OCI-LY1 (cell line): Measurements from ENCODE around the gene AKAP8L.
A peak's percentile ranks its signal among the peaks of the same experiment; 100 is the strongest.
"Not testable (repeated sequence)": the region's sequence is repeated elsewhere in the genome, so short reads cannot be mapped to it uniquely, and the experiment has no call there.

Experiments used
- H2AFZ ChIP-seq: fragments of 200-600 bp; sonication (generic), shearing (Covaris generic); 2 replicates; pipeline ENCODE4 v1.6.0; 2014; ENCODE audit warnings: antibody characterized with exemption, mild to moderate bottlenecking, low read length
- H3F3A ChIP-seq: fragments of 200-600 bp; sonication (generic), shearing (Covaris generic); 2 replicates; pipeline ENCODE4 v1.6.0; 2014; ENCODE audit warnings: mild to moderate bottlenecking, antibody characterized with exemption, low read length, moderate library complexity; ENCODE audit not compliant: insufficient read depth
- H3K27ac ChIP-seq: fragments of 200-600 bp; sonication (generic); 2 replicates; pipeline ENCODE4 v1.5.1; 2014; ENCODE audit warnings: low read length, mixed run types, mild to moderate bottlenecking, low read depth; ENCODE audit not compliant: poor library complexity, severe bottlenecking
- H3K27me3 ChIP-seq: fragments of 200-600 bp; sonication (generic); 2 replicates; pipeline ENCODE4 v1.6.0; 2014; ENCODE audit warnings: antibody characterized with exemption, mild to moderate bottlenecking, low read length, moderate library complexity; ENCODE audit not compliant: insufficient read depth
- H3K36me3 ChIP-seq: fragments of 200-600 bp; sonication (generic); 2 replicates; pipeline ENCODE4 v1.6.1; 2014; ENCODE audit warnings: mild to moderate bottlenecking, antibody characterized with exemption, low read length, moderate library complexity, mixed read lengths; ENCODE audit not compliant: insufficient read depth
- H3K4me1 ChIP-seq: fragments of 200-600 bp; sonication (generic); 2 replicates; pipeline ENCODE4 v1.5.1; 2014; ENCODE audit warnings: mild to moderate bottlenecking, low read length, moderate library complexity; ENCODE audit not compliant: insufficient read depth, severe bottlenecking
- H3K4me2 ChIP-seq: fragments of 200-600 bp; sonication (generic), shearing (Covaris generic); 2 replicates; pipeline ENCODE4 v1.6.1; 2014; ENCODE audit warnings: low read length
- H3K4me3 ChIP-seq: fragments of 200-600 bp; sonication (generic); 2 replicates; pipeline ENCODE4 v1.5.1; 2014; ENCODE audit warnings: low read length, low read depth, mild to moderate bottlenecking, mixed read lengths; ENCODE audit not compliant: poor library complexity, severe bottlenecking
- H3K79me2 ChIP-seq: fragments of 200-600 bp; shearing (Covaris generic); 2 replicates; pipeline ENCODE4 v1.6.1; 2016; ENCODE audit warnings: mixed run types, low read length, mixed read lengths; ENCODE audit not compliant: insufficient read depth
- H3K9ac ChIP-seq: fragments of 200-600 bp; sonication (generic), shearing (Covaris generic); 2 replicates; pipeline ENCODE4 v1.6.1; 2014; ENCODE audit warnings: mild to moderate bottlenecking, low read length, mixed read lengths
- H3K9me2 ChIP-seq: fragments of 200-600 bp; sonication (generic), shearing (Covaris generic); 2 replicates; pipeline ENCODE4 v1.6.1; 2014; ENCODE audit warnings: low read depth, mild to moderate bottlenecking, low read length, mixed read lengths
- H3K9me3 ChIP-seq: fragments of 200-600 bp; shearing (Covaris generic); 2 replicates; pipeline ENCODE4 v1.6.1; 2014; ENCODE audit warnings: low read length, mixed read lengths
- H4K20me1 ChIP-seq: fragments of 200-600 bp; sonication (generic), shearing (Covaris generic); 2 replicates; pipeline ENCODE4 v1.6.0; 2016; ENCODE audit warnings: mild to moderate bottlenecking, low read length; ENCODE audit not compliant: insufficient read depth
- EZH2 ChIP-seq: fragments of 200-600 bp; sonication (generic), shearing (Covaris generic); IDR thresholded peaks from 2 replicates; pipeline ENCODE4 v1.8.0; 2017; ENCODE audit warnings: borderline replicate concordance, mixed run types, mild to moderate bottlenecking, antibody characterized with exemption, low read length, moderate library complexity, mixed read lengths
- TF ChIP-seq, protein P1 (sequence below): fragments of 200-600 bp; sonication (generic), shearing (Covaris generic); IDR thresholded peaks from 2 replicates; pipeline ENCODE4 v1.5.1; 2017; ENCODE audit warnings: mild to moderate bottlenecking, antibody characterized with exemption, low read length, moderate library complexity, mixed read lengths

AKAP8L gene

DNA sequence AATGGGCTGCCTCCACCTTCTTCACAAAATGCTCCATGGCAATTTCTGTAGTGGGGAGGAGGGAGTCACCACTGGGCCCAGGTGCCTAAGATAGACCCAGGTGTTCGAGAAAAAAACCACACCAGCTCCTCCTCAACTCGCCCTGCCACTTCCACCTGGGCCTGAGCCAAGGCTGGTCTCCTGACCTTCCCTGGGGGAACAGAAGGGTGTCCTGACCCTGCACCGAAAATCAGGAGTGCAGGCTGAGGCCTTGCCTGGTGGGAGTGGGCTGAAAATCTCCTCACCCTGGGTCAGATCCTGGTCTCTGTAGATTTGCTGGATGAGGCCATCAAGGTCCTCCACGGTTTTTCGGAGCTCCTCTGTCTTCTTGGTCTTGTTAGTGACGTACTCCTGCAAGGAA, 21.6 kb downstream of the AKAP8L start:
- Histone ChIP-seq H3K9me3 (no peaks in the 10 kb centered on the region), H3K79me2 (peaks cover 5% of the 10 kb centered on the region; the same call in 1 of the 2 replicates), H3K9ac (no peak overlapping the region), H3K4me3 (no peak overlapping the region), H3K4me2 (no peak overlapping the region), H3K9me2 (no peaks in the 10 kb centered on the region), H3K36me3 (peaks cover 87% of the 10 kb centered on the region), H3K4me1 (peaks cover 5% of the 10 kb centered on the region), H2AFZ (no peak overlapping the region), H3K27me3 (no peaks in the 10 kb centered on the region), H3K27ac (no peak overlapping the region), H4K20me1 (no peaks in the 10 kb centered on the region), H3F3A (no peaks in the 10 kb centered on the region)
- TF ChIP-seq, protein P1, sequence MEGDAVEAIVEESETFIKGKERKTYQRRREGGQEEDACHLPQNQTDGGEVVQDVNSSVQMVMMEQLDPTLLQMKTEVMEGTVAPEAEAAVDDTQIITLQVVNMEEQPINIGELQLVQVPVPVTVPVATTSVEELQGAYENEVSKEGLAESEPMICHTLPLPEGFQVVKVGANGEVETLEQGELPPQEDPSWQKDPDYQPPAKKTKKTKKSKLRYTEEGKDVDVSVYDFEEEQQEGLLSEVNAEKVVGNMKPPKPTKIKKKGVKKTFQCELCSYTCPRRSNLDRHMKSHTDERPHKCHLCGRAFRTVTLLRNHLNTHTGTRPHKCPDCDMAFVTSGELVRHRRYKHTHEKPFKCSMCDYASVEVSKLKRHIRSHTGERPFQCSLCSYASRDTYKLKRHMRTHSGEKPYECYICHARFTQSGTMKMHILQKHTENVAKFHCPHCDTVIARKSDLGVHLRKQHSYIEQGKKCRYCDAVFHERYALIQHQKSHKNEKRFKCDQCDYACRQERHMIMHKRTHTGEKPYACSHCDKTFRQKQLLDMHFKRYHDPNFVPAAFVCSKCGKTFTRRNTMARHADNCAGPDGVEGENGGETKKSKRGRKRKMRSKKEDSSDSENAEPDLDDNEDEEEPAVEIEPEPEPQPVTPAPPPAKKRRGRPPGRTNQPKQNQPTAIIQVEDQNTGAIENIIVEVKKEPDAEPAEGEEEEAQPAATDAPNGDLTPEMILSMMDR = no peak
- TF ChIP-seq EZH2 = no peak

DNA sequence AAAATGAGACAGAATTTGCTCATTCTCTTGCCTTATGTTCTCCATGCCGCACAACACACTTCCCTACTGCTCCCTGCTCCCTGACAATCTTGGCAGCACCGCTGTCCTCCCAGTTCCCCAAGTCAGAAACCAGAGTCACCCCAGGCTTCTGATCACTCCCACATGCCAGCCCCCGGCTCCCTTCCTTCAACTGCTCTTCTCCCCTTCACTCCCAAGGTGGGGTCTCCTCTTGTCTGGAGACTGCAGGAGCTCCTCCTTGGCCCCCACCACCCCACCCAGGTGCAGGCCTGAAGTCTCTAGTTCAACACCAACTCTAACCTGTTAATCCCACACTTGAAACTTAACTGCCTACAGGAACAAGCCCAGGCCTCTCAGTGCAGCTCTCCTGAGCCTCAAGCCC, 22.4 kb downstream of the AKAP8L start:
- H3K36me3 ChIP-seq = peaks cover 86% of the 10 kb centered on the region
- no peaks in the 10 kb centered on the region for H4K20me1 ChIP-seq
- no peaks in the 10 kb centered on the region for H3K27me3 ChIP-seq
- H3K9ac ChIP-seq = no peak overlapping the region
- peaks cover 5% of the 10 kb centered on the region for H3K4me1 ChIP-seq
- no peaks in the 10 kb centered on the region for H3K9me2 ChIP-seq
- TF ChIP-seq, protein P1 = no peak
- no peak for TF ChIP-seq EZH2
- no peaks in the 10 kb centered on the region for H3K9me3 ChIP-seq
- H3K4me3 ChIP-seq = no peak overlapping the region
- no peak overlapping the region for H3K4me2 ChIP-seq
- H3F3A ChIP-seq = no peaks in the 10 kb centered on the region
- no peak overlapping the region for H3K27ac ChIP-seq
- H2AFZ ChIP-seq = no peak overlapping the region
- peaks cover 5% of the 10 kb centered on the region; the same call in 1 of the 2 replicates for H3K79me2 ChIP-seq

DNA sequence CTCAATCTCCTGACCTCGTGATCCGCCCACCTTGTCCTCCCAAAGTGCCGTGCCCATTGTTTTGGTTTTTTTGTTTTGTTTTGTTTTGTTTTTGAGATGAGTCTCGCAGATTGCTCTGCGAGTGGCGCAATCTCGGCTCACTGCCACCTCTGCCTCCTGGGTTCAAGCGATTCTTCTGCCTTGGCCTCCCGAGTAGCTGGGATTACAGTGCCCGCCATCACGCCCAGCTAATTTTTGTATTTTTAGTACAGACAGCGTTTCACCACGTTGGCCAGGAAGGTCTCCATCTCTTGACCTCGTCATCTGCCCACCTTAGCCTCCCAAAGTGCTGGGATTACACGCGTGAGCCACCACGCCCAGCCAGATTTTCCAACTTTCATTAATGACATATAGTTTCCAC, 23.5 kb downstream of the AKAP8L start:
- peaks cover 11% of the 10 kb centered on the region for H3K79me2 ChIP-seq
- peak overlapping the region; percentile 51 for H3K27ac ChIP-seq
- not testable (repeated sequence) for H3K4me3 ChIP-seq, H3K9me3 ChIP-seq, H4K20me1 ChIP-seq, H3K9me2 ChIP-seq, H3K9ac ChIP-seq, H3K4me1 ChIP-seq, H3K4me2 ChIP-seq, H2AFZ ChIP-seq, H3K27me3 ChIP-seq, H3F3A ChIP-seq
- H3K36me3 ChIP-seq = peaks cover 82% of the 10 kb centered on the region

DNA sequence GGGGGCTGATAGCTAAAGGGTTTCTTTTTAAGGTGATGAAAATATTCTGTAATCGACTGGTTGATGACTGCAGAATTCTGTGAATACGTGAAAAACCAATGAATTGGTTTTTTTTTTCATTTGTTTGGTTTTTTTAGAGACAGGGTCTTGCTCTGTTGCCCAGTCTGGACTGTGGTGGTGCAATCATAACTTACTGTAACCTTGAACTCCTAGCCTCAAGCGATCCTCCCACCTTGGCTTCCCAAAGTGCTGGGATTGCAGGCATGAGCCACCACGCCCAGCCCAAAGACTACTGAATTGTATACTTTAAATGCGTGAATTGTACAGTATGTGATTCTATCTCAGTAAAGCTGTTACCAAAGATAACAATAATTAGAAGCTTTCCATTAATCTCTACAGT, 24.4 kb downstream of the AKAP8L start:
- no peaks in the 10 kb centered on the region for H3K9me3 ChIP-seq
- TF ChIP-seq, protein P1 = no peak
- TF ChIP-seq EZH2 = no peak
- no peaks in the 10 kb centered on the region for H3K27me3 ChIP-seq
- H3K9me2 ChIP-seq = no peaks in the 10 kb centered on the region
- H3K4me3 ChIP-seq = no peak overlapping the region
- no peaks in the 10 kb centered on the region for H3F3A ChIP-seq
- no peak overlapping the region for H3K4me2 ChIP-seq
- no peak overlapping the region for H2AFZ ChIP-seq
- no peak overlapping the region for H3K9ac ChIP-seq
- H3K79me2 ChIP-seq = peaks cover 11% of the 10 kb centered on the region
- H3K4me1 ChIP-seq = peaks cover 5% of the 10 kb centered on the region
- H4K20me1 ChIP-seq = no peaks in the 10 kb centered on the region
- peaks cover 83% of the 10 kb centered on the region for H3K36me3 ChIP-seq
- H3K27ac ChIP-seq = peak overlapping the region; percentile 51
